Neuronal stem cell (in vitro differentiated cells): ENCODE results near the gene RANGAP1.

Source experiments
- DNase-seq: peaks from one replicate; pipeline ENCODE4 v3.0.0-alpha.2; 2013; ENCODE audit warnings: low spot score
- H2AFZ ChIP-seq: one replicate; pipeline ENCODE4 v1.6.1; 2013; ENCODE audit warnings: mild to moderate bottlenecking, low read length, inconsistent platforms
- H2AK5ac ChIP-seq: 2 replicates; pipeline ENCODE4 v1.6.1; 2013; ENCODE audit warnings: low read depth, mild to moderate bottlenecking, inconsistent platforms, low read length, moderate library complexity, mixed read lengths
- H2BK120ac ChIP-seq: 2 replicates; pipeline ENCODE4 v1.6.1; 2013; ENCODE audit warnings: low read depth, mild to moderate bottlenecking, inconsistent platforms, low read length, moderate library complexity, mixed read lengths
- H2BK12ac ChIP-seq: one replicate; pipeline ENCODE4 v1.6.1; 2013; ENCODE audit warnings: low read length, inconsistent platforms
- H2BK15ac ChIP-seq: 2 replicates; pipeline ENCODE4 v1.6.1; 2013; ENCODE audit warnings: mild to moderate bottlenecking, low read length, inconsistent platforms, mixed read lengths
- H2BK5ac ChIP-seq: one replicate; pipeline ENCODE4 v1.6.1; 2013; ENCODE audit warnings: inconsistent platforms, mild to moderate bottlenecking, low read length, moderate library complexity
- H3K14ac ChIP-seq: one replicate; pipeline ENCODE4 v1.6.1; 2013; ENCODE audit warnings: low read length, inconsistent platforms
- H3K18ac ChIP-seq: 2 replicates; pipeline ENCODE4 v1.6.1; 2013; ENCODE audit warnings: low read length, inconsistent platforms
- H3K23ac ChIP-seq: 2 replicates; pipeline ENCODE4 v1.6.1; 2013; ENCODE audit warnings: low read depth, mild to moderate bottlenecking, mixed read lengths, low read length, inconsistent platforms; ENCODE audit not compliant: poor library complexity
- H3K27ac ChIP-seq: replicated peaks from 3 replicates; pipeline ENCODE4 v1.5.1; 2013; ENCODE audit warnings: low read length, inconsistent platforms
- H3K27me3 ChIP-seq, 3 experiments: 2 replicates each; pipeline ENCODE4 v1.6.1; 2013; ENCODE audit warnings: low read length in 3 of 3, mild to moderate bottlenecking in 2 of 3, inconsistent platforms in 1 of 3, low read depth in 1 of 3, mixed read lengths in 1 of 3, moderate library complexity in 1 of 3; ENCODE audit not compliant: control insufficient read depth in 3 of 3, insufficient read depth in 3 of 3
- H3K36me3 ChIP-seq, 2 donors: replicated peaks in 1 of 2; 2 replicates each; pipeline ENCODE4 v1.6.1; 2013; ENCODE audit warnings: low read length in 2 of 2; ENCODE audit not compliant: control insufficient read depth in 2 of 2, insufficient read depth in 2 of 2
- H3K4ac ChIP-seq: 2 replicates; pipeline ENCODE4 v1.6.1; 2013; ENCODE audit warnings: inconsistent platforms, mild to moderate bottlenecking, low read length, moderate library complexity
- H3K4me1 ChIP-seq, 2 donors: 1 replicate in 1 of 2; 2 replicates in 1 of 2; pipeline ENCODE4 v1.6.1; 2013; ENCODE audit warnings: low read length in 2 of 2, low read depth in 1 of 2; ENCODE audit not compliant: control insufficient read depth in 2 of 2, insufficient read depth in 1 of 2
- H3K4me2 ChIP-seq: one replicate; pipeline ENCODE4 v1.6.1; 2013; ENCODE audit warnings: mild to moderate bottlenecking, low read length, inconsistent platforms; ENCODE audit not compliant: insufficient read depth, poor library complexity, severe bottlenecking
- H3K4me3 ChIP-seq, 2 donors: 2 replicates each; pipeline ENCODE4 v1.5.1; 2013; ENCODE audit warnings: low read length in 2 of 2, mild to moderate bottlenecking in 2 of 2, inconsistent platforms in 1 of 2, moderate library complexity in 1 of 2
- H3K79me1 ChIP-seq: one replicate; pipeline ENCODE4 v1.6.1; 2013; ENCODE audit warnings: low read depth, mild to moderate bottlenecking, inconsistent platforms, low read length, moderate library complexity
- H3K9ac ChIP-seq: one replicate; pipeline ENCODE4 v1.6.1; 2013; ENCODE audit warnings: mild to moderate bottlenecking, low read depth, low read length, inconsistent platforms; ENCODE audit not compliant: poor library complexity
- H3K9me3 ChIP-seq, 2 donors: replicated peaks in 1 of 2; 2 replicates each; pipeline versions ENCODE3 to v1.6.1; 2013; ENCODE audit warnings: low read length in 2 of 2, mild to moderate bottlenecking in 2 of 2, inconsistent platforms in 1 of 2, low read depth in 1 of 2, mixed read lengths in 1 of 2, moderate library complexity in 1 of 2; ENCODE audit not compliant: control insufficient read depth in 2 of 2, insufficient read depth in 1 of 2
- H4K8ac ChIP-seq: one replicate; pipeline ENCODE4 v1.6.1; 2013; ENCODE audit warnings: low read depth, mild to moderate bottlenecking, inconsistent platforms, low read length, moderate library complexity
- H4K91ac ChIP-seq: one replicate; pipeline ENCODE4 v1.6.1; 2013; ENCODE audit warnings: low read length, low read depth, mild to moderate bottlenecking, inconsistent platforms; ENCODE audit not compliant: poor library complexity
- WGBS, 2 donors: extraction: QIAGEN DNeasy Blood & Tissue Kit; methylation state at CpG; one replicate each; pipeline ENCODE4 v1.1.7; 2013; ENCODE audit warnings: missing lambda C conversion rate in 2 of 2, mixed read lengths in 1 of 2; ENCODE audit not compliant: insufficient read length in 2 of 2, insufficient replicate concordance in 1 of 2; ENCODE audit errors: extremely low coverage in 2 of 2; 5-methylcytosine and 5-hydroxymethylcytosine counted together

RANGAP1 gene

GRCh38 chr22:41206719-41207118 lies 79.3 kb downstream of the RANGAP1 start:
- no peak for DNase-seq
- no peak overlapping the region for H3K9ac ChIP-seq
- no peak overlapping the region for H3K27ac ChIP-seq
- H3K14ac ChIP-seq: no peak overlapping the region
- H2AFZ ChIP-seq: no peak overlapping the region
- H2BK15ac ChIP-seq: no peak overlapping the region
- no peak overlapping the region for H3K18ac ChIP-seq
- no peak overlapping the region for H3K4ac ChIP-seq
- H4K8ac ChIP-seq: no peak overlapping the region
- no peak overlapping the region for H3K4me2 ChIP-seq
- H2BK5ac ChIP-seq: no peak overlapping the region
- no peak overlapping the region for H3K4me3 ChIP-seq
- no peaks in the 10 kb centered on the region for H3K27me3 ChIP-seq
- H2BK120ac ChIP-seq: no peak overlapping the region
- H2BK12ac ChIP-seq: no peak overlapping the region
- H3K9me3 ChIP-seq: no peaks in the 10 kb centered on the region
- no peak overlapping the region for H2AK5ac ChIP-seq
- H3K79me1 ChIP-seq: peaks cover 7% of the 10 kb centered on the region
- H4K91ac ChIP-seq: no peak overlapping the region
- peaks cover 9 to 25% of the 10 kb centered on the region in 2 donors for H3K36me3 ChIP-seq
- WGBS, 2 donors: no CpG with 5 or more reads among the region's 9 CpGs
- no peak overlapping the region for H3K23ac ChIP-seq
- peaks cover 3 to 6% of the 10 kb centered on the region in 2 donors for H3K4me1 ChIP-seq

- Histone ChIP-seq H4K8ac (no peak within 1 kb of the TSS), H2AK5ac (no peak within 1 kb of the TSS), H2AFZ (peak within 1 kb of the TSS; percentile 93), H2BK120ac (no peak within 1 kb of the TSS), H2BK15ac (no peak within 1 kb of the TSS), H4K91ac (no peak within 1 kb of the TSS), H3K36me3 (peaks cover 5 to 19% of the 10 kb centered on the region in 2 donors), H3K9me3 (no peaks in the 10 kb centered on the region), H3K18ac (peak within 1 kb of the TSS; percentile 3), H3K27ac (no peak within 1 kb of the TSS), H3K79me1 (peaks cover 7% of the 10 kb centered on the region), H3K27me3 (peaks cover 0 to 4% (median 0%) of the 10 kb centered on the region in 3 experiments), H2BK12ac (no peak within 1 kb of the TSS), H2BK5ac (no peak within 1 kb of the TSS), H3K4ac (peak within 1 kb of the TSS; percentile 39), H3K9ac (peak within 1 kb of the TSS; percentile 85), H3K14ac (no peak within 1 kb of the TSS), H3K23ac (no peak within 1 kb of the TSS), H3K4me3 (peak within 1 kb of the TSS; percentile 81 to 89), H3K4me1 (peaks cover 3 to 6% of the 10 kb centered on the region in 2 donors), H3K4me2 (peak within 1 kb of the TSS; percentile 87)
- DNase-seq: peak; percentile 96
- WGBS, 2 donors: no CpG with 5 or more reads among the region's 47 CpGs
Observed at GRCh38 chr22:41204992-41205900, 80.7 kb downstream of the RANGAP1 start, which contains the start of gene L3MBTL2. L3MBTL2 (plus strand) TSS chr22:41205312; CDS start chr22:41205363, 51 bp downstream.

GRCh38 chr22:41204066-41204465 lies 81.9 kb downstream of the RANGAP1 start:
- WGBS, 2 donors: no CpG with 5 or more reads among the region's 6 CpGs
- no peak for DNase-seq
- Histone ChIP-seq H3K18ac (no peak overlapping the region), H3K4ac (no peak overlapping the region), H3K4me1 (peaks cover 3 to 6% of the 10 kb centered on the region in 2 donors), H3K79me1 (peaks cover 7% of the 10 kb centered on the region), H2AFZ (peak overlapping the region; percentile 63), H4K8ac (no peak overlapping the region), H3K27me3 (peaks cover 0 to 9% (median 6%) of the 10 kb centered on the region in 3 experiments), H3K23ac (no peak overlapping the region), H4K91ac (no peak overlapping the region), H3K4me3 (no peak overlapping the region), H2BK5ac (no peak overlapping the region), H2BK12ac (no peak overlapping the region), H2BK15ac (no peak overlapping the region), H3K9ac (no peak overlapping the region), H3K9me3 (no peaks in the 10 kb centered on the region), H2AK5ac (no peak overlapping the region), H2BK120ac (no peak overlapping the region), H3K4me2 (no peak overlapping the region), H3K14ac (no peak overlapping the region), H3K27ac (no peak overlapping the region), H3K36me3 (peaks cover 2 to 10% of the 10 kb centered on the region in 2 donors)

GRCh38 chr22:41203118-41203517 lies 82.9 kb downstream of the RANGAP1 start:
- Histone ChIP-seq H3K4me3 (no peak overlapping the region), H4K8ac (no peak overlapping the region), H3K4me1 (peaks cover 3 to 6% of the 10 kb centered on the region in 2 donors), H2BK5ac (no peak overlapping the region), H3K23ac (no peak overlapping the region), H3K9ac (no peak overlapping the region), H3K14ac (no peak overlapping the region), H3K36me3 (peaks cover 2 to 4% of the 10 kb centered on the region in 2 donors), H3K9me3 (no peaks in the 10 kb centered on the region), H2AK5ac (no peak overlapping the region), H3K27ac (no peak overlapping the region), H3K27me3 (peaks cover 0 to 16% (median 6%) of the 10 kb centered on the region in 3 experiments), H3K4me2 (no peak overlapping the region), H2BK120ac (no peak overlapping the region), H3K4ac (no peak overlapping the region), H2AFZ (no peak overlapping the region), H4K91ac (no peak overlapping the region), H3K18ac (no peak overlapping the region), H3K79me1 (peaks cover 7% of the 10 kb centered on the region), H2BK15ac (no peak overlapping the region), H2BK12ac (no peak overlapping the region)
- no peak for DNase-seq
- no CpG with 5 or more reads among the region's 2 CpGs for WGBS, 2 donors
